ENCODE results near the gene EPB41L1.

Gene EPB41L1

DNA sequence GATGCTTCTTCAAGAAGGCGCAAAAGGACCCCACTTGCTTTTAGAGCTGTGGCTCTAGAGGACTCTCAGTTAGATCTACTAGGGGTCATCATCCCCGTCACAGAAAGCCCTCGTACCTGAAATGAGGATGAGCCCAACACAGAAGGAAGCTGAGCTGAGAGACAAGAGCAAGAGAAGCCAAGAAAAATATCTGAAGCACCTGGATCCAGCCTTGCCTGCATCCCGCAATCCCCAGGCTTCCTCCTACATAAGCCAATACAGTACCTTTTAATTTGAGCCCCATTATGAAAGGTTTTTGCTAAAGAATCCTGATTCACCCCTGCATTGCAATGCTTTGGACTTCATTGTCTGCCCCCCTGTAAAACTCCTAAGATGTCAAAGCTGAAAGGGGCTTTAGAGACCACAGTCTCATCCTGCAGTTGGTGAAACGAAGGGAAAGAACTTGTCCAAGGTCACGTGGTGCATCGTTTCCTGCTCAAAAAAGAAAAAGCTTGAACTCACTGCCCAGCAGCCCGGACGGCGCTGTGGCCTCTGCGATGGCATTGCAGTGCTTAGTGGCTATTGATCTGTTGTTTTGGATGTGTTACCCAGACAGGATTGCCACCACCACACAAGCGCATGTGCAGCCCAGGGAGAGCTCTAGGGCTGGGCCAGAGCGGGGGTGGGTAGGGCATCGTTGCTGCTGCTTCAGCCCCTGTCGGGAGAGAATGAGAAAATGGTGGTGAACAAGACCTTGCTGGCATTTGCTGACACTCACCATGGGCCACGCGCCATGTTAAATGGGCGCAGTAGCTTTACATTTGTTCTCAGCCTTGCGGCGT is 110.1 kb downstream of the EPB41L1 start:
- no peak for DNase-seq

GRCh38 chr20:36266189-36266588 is 111.6 kb downstream of the EPB41L1 start:
- no peak for DNase-seq

- DNase-seq = no peak
Observed at GRCh38 chr20:36267605-36268381, 113.3 kb downstream of the EPB41L1 start.

DNA sequence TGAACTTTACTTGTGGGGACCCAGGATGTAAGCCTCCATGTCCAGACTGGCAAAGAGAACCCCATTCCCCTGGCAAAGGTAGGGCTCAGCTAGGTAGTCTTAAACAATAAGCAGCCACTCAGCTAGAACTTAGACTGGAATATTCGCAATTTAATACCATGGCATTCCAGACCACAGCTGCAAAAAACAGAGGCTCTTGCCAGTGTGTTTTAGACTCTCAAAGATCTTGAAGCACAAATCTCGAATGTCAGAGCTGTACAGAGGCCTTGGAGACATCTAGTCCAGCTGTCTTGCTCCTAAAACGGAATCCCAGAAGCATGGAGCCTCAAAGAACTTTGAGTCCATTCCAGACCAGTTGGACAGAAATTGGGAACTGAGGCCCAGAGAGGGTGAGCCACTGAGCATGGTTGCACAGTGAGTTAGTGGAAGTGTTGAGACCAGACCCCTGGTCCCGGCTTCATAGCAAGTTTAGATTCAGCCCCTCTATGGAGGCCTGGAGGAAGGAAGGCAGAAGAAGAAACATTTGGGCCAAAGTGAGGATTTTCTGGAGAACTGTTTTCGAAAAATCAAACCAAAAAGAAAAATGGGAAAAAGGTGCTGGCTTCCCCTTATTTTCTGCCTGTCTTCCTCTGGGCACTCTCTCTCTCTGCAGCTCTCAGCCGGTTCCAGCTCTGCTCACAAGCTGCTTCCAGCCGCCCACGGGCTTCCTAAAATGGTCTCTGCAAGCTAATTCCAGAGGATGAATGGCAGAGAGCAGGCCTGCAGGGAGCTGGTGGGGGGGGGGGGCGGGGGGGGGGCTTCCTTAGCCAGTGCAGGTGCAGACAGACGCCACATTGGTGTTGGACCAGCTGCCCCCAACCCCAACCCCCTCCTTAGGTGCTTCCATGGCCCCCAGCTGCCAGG is 114.2 kb downstream of the EPB41L1 start:
- no peak for DNase-seq

DNA sequence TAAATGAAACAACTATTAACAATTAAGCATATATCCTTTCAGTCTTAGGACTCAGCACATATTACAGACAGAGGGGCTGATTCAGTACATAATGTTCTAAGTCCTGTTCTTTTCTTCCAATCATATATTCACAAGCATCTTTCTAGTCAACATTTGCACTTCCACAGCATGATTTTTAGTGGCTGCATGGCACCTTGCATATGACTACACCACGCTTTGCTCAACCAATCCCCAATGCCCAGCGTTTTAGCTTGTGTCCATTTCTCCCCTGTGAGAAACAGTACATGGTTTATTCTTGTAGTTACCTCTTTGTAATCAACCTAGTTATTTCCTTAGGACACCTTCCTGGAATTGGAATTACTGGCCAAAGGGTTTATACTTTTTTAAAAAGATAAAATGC is 115.0 kb downstream of the EPB41L1 start:
- DNase-seq = no peak

- no peak for DNase-seq
Observed at GRCh38 chr20:36270744-36271638, 116.5 kb downstream of the EPB41L1 start.

DNA sequence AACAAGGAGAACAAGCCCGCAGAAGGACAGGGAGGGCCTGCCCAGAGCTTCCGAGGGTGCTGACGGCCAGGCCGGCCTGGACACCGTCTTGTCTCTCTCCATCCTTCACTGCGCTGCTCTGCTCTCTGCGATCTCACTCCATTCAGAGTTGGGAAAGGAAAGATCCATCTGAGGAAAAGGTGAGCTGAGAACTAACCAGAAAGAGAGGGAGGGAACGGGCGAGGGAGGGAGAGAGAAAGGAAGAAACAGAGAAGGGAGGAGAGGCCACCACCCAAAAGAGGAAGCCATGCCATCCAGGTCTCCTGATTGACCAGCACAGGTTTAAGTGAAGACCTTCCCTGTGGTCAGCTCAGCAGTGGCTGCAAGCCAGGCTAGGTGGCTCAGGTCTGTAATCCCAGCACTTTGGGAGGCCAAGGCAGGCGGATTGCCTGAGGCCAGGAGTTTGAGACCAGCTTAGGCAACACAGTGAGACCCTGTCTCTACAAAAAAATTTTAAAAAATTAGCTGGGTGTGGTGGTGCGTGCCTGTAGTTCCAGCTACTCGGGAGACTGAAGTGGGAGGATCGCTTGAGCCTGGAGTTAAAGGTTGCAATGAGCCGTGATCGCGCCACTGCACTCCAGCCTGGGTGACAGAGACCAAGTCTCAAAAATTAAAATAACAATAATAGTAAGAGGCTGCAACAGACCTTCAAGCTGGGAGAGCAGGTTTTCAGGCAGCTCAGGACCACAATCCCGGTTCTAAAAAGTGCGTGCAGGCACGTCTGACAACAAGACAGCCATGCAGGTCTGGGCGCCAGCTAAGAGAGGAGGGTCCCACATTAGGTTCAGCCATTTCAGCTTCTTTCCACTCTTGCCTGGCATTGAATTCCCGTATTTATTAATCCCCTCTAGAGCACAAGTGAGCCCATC is 117.4 kb downstream of the EPB41L1 start:
- DNase-seq = no peak

DNA sequence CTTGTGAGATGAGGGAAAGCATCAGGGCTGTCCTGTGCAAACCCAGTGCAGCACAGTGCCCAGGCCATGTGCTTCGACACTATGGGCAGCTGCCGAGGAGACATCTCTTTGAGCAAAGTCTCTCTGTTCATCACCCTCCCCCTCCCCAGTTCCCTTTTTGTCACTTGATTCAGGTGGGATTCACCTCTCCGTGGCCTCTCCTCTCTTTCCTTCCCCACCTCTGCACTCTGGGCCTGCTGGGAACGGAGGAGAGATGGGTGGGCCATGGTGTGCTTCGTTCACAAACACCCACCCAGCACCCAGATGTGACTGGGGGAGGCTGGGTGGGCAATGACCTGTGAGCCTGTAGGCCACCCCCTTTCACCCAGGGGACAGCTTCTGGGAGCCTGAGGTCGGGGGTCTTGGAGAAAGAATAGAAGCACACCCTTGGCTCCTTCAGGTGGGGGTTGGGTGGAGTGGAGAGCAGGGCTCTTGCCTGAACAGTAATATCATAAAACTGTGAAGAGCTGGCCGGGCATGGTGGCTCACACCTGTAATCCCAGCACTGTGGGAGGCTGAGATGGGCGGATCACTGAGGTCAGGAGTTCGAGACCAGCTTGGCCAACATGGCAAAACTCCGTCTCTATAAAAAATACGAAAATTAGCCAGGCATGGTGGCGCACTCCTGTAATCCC is 118.1 kb downstream of the EPB41L1 start:
- DNase-seq = no peak

- DNase-seq = no peak
Observed at GRCh38 chr20:36273414-36274180, 119.1 kb downstream of the EPB41L1 start.

DNA sequence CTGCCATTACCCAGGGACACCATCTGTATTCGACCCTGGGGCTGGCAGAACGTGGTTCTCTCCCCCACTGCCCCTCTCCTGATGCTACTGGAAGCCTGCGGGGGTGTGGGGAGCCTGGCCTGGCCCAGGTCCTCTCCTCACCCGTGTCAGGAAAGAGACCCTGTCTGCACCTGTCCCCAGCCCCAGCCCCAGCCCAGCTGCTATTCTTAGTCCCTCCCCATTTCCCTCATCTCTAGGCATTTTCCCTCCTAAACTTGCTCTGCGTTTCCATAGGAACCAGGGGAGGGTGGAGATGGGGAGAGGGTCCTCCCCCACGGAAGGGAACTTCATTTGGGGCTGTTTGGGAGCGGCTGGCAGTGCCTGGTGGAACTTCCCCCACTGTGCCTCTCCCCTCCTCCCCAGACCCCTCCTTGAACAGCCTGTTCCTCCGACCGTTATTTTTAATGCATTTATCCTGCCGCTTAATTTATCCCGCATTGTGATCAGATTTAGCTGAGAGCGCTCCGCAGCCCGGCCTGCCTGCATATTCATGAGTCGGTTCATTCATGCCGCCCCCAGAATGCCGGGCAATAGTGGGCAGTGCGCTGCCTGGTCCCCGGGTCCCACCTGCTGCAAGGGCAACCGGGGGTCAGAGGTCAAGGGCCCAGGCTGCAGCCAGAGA is 119.8 kb downstream of the EPB41L1 start:
- DNase-seq = no peak

DNA sequence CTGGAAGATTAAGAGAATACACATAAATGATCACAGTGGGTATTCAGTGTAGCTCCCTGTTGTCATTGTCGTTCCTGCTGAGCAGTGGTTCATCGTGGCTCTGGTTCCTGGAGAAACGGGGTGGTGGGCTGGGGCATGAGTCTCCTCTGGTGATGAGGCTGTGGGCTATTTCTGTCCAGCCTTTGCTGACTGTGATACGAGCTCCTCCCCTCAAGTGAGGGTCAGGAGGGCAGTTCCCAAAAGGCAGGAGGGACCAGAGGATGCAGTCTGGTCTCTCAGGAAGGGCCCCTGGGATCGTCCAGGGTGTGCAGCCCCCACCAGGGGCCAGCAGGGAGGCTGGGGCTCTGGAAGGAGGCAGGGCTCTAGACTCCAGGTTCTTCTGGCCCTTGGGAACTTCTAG is 120.5 kb downstream of the EPB41L1 start:
- no peak for DNase-seq

DNA sequence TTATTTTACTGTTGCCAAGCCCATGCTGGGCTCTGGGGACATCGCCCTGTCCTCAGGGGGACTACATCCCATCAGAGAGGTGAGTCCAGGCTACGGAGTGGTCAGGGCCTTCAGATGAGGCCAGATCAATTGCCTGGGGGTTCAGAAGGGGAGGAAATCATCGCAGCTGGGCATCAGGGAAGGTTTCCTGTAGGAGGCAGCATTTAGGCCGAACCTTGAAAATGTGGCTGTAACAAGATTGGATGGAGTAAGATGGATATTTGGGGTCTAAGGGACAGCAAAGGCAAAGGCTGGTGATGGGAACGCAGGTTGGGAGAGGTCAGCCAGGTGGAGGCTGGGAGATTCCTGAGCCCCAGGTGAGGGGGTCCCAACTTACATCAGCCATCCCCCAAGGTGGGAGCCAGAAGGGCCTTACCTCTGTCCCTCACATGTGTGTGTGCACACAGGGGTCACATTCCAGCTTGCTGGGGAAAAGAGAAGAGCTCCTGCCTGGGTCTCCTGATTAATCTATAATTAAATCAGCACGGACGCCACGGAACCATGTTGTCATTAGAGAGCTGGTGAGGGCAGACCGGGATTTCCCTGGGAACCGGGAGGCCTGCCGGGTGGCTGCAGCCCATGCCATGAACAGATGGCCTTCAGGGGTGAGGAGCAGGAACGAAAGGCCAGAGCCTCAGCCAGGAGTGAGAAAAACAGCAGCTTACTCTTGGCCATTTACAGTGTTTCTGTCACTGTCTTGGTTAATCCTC is 121.1 kb downstream of the EPB41L1 start:
- no peak for DNase-seq

DNA sequence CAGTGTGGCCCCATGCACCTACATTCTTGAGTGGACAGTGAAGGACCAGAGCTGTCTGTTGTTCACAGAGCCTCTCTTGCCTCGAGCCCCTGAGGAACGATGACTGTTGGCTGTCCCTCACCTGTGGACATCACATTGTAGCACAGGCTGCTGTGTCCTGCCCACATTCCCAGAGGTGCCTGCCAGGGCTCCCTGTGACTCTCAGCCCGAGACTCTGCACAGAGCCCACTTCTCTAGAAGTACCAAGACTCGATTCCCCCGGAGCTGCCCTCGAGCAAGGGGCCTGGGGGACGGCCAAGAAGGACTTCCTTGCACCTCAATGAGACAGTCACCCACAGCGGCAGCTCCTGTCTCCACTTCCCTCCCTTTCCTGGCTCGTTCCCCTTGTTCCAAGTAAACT is 123.0 kb downstream of the EPB41L1 start:
- no peak for DNase-seq

GRCh38 chr20:36279362-36279761 is 124.8 kb downstream of the EPB41L1 start:
- no peak for DNase-seq

GRCh38 chr20:36279776-36280175 is 125.2 kb downstream of the EPB41L1 start:
- DNase-seq = no peak

DNA sequence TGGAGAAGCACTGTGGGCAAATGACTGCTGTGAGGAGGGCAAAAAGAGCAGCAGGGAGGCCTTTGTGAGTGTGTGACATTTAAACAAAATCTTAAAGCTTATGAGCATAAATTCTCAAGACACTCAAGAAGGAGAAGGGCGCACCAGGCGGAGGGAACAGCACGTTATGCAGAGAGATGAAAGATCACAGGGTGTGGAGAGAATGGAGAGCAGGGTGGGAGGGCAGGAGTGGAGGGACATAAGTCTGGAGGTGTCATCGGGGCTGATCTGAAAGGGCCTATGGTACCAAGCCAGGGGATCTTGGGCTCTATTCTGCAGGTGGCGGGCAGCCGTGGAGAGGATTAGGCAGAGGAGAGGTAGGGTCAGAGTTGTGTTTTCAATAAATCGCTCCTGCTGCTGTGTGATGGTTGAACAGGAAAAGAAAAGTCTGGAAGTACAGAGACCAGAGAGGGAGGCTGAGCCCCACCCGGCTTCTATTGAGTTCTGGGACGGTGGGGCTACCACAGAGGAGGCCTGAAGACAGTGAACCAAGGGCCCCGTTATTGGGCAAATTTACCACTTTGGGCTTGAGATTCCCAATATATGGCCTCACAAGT is 127.3 kb downstream of the EPB41L1 start:
- no peak for DNase-seq
